HG03060 (cell line): ENCODE data around the gene RTP5.

Source experiments
- ATAC-seq: cut with Tn5 transposase; IDR thresholded peaks from one replicate; pipeline ENCODE4 v1.9.1; 2021; ENCODE audit warnings: low read depth, moderate number of reproducible peaks; ENCODE audit not compliant: unreplicated experiment

The RTP5 gene

GRCh38 chr2:241857041-241857541, 12.4 kb upstream of the RTP5 start:
- no peak for ATAC-seq

GRCh38 chr2:241857572-241858121, 11.9 kb upstream of the RTP5 start:
- ATAC-seq: no peak

- ATAC-seq: no peak
Observed at GRCh38 chr2:241858206-241859016, 11.1 kb upstream of the RTP5 start, which contains the start of gene PDCD1. TSS of gene PDCD1 (minus strand) at chr2:241858894. CDS start at chr2:241858838, 56 bp downstream.

- no peak for ATAC-seq
Observed at GRCh38 chr2:241859017-241859435, 10.5 kb upstream of the RTP5 start.

- no peak for ATAC-seq
Observed at GRCh38 chr2:241859436-241860183, 9.9 kb upstream of the RTP5 start.

GRCh38 chr2:241860184-241861078, 9.1 kb upstream of the RTP5 start:
- no peak for ATAC-seq

- no peak for ATAC-seq
Observed at GRCh38 chr2:241861264-241861663, 8.3 kb upstream of the RTP5 start.

GRCh38 chr2:241862093-241862492, 7.4 kb upstream of the RTP5 start:
- no peak for ATAC-seq

GRCh38 chr2:241862775-241863535, 6.6 kb upstream of the RTP5 start:
- no peak for ATAC-seq

GRCh38 chr2:241863536-241863954, 6.0 kb upstream of the RTP5 start:
- no peak for ATAC-seq

- no peak for ATAC-seq
Observed at GRCh38 chr2:241864168-241864849, 5.2 kb upstream of the RTP5 start.

- no peak for ATAC-seq
Observed at GRCh38 chr2:241864850-241865213, 4.7 kb upstream of the RTP5 start.

GRCh38 chr2:241865416-241865956, 4.0 kb upstream of the RTP5 start:
- no peak for ATAC-seq

- no peak for ATAC-seq
Observed at GRCh38 chr2:241865957-241866789, 3.4 kb upstream of the RTP5 start.

GRCh38 chr2:241866790-241867645, 2.5 kb upstream of the RTP5 start:
- no peak for ATAC-seq

- ATAC-seq: no peak
Observed at GRCh38 chr2:241867776-241868420, 1.6 kb upstream of the RTP5 start.
